GM12878 (cell line): ENCODE data around the gene PPP6C.
"Not testable (repeated sequence)": the region's sequence is repeated elsewhere in the genome, so short reads cannot be mapped to it uniquely, and the experiment has no call there.

Source experiments
- EGR1 ChIP-seq, 2 experiments: IDR thresholded peaks; 1 replicate in 1 of 2; 2 replicates in 1 of 2; pipeline ENCODE4 v1.6.1; 2011 to 2012; ENCODE audit warnings: low read depth in 2 of 2, low read length in 2 of 2, borderline replicate concordance in 1 of 2, mild to moderate bottlenecking in 1 of 2, moderate library complexity in 1 of 2
- TBL1XR1 ChIP-seq: IDR thresholded peaks from 2 replicates; pipeline ENCODE4 v1.6.1; 2012; ENCODE audit warnings: low read depth, low read length, improper control_type of control experiment

- not testable (repeated sequence) for TF ChIP-seq TBL1XR1; EGR1 (IDR thresholded peaks at IDR 0.05; ENCODE audit: borderline replicate concordance in 1 of 2, low read depth in 2 of 2, low read length in 2 of 2)
Measured at GRCh38 chr9:125194466-125194865, 4.9 kb upstream of the PPP6C start.
